Ectodermal cell (in vitro differentiated cells): ENCODE measurements around the gene FGD5. TPM values are rescaled to one million over a fixed set of nuclear protein-coding genes. Genes with fewer than 3 reads are reported as not detected.

Experiments
- H3K27ac ChIP-seq: 2 replicates; pipeline ENCODE4 v1.7.0; 2013; ENCODE audit warnings: mild to moderate bottlenecking, low read depth, low read length; ENCODE audit not compliant: insufficient read depth, poor library complexity, severe bottlenecking
- H3K27me3 ChIP-seq: 2 replicates; pipeline ENCODE4 v1.7.0; 2013; ENCODE audit warnings: mild to moderate bottlenecking, low read length; ENCODE audit not compliant: insufficient read depth, control insufficient read depth, poor library complexity, severe bottlenecking
- H3K36me3 ChIP-seq: one replicate; pipeline ENCODE4 v1.7.0; 2013; ENCODE audit warnings: low read length; ENCODE audit not compliant: control insufficient read depth, insufficient read depth
- H3K4me1 ChIP-seq: one replicate; pipeline ENCODE4 v1.7.0; 2013; ENCODE audit warnings: low read length; ENCODE audit not compliant: control insufficient read depth, insufficient read depth
- H3K4me3 ChIP-seq: 2 replicates; pipeline ENCODE4 v1.7.0; 2013; ENCODE audit warnings: low read depth, low read length, control low read depth; ENCODE audit not compliant: insufficient read depth
- H3K9me3 ChIP-seq: 2 replicates; pipeline ENCODE4 v1.7.0; 2013; ENCODE audit warnings: mild to moderate bottlenecking, low read length, moderate library complexity; ENCODE audit not compliant: control insufficient read depth
- WGBS, 2 experiments: methylation state at CpG; one replicate each; pipeline ENCODE4 v1.1.7; 2013; ENCODE audit warnings: missing lambda C conversion rate in 2 of 2; 5-methylcytosine and 5-hydroxymethylcytosine counted together
- polyA plus RNA-seq, 4 experiments: library from polyadenylated mRNA; stranded (reverse); fragments of 50-300 nt; gene quantifications; one replicate each; pipeline ENCODE4 v1.2.3, GENCODE V29; 2013

The FGD5 gene
- 0.80 TPM for polyA plus RNA-seq (2013, experiment 1 of 4)
- 1.3 TPM for polyA plus RNA-seq (2013, experiment 2 of 4)
- polyA plus RNA-seq (2013, experiment 3 of 4): 1.3 TPM
- polyA plus RNA-seq (2013, experiment 4 of 4): 1.1 TPM

GRCh38 chr3:14818804-14819500, at the start of gene FGD5:
TSS of gene FGD5 (plus strand) at chr3:14818962. CDS start at chr3:14819072, 110 bp downstream.
- Histone ChIP-seq H3K9me3 (no peaks in the 10 kb centered on the region), H3K36me3 (no peaks in the 10 kb centered on the region), H3K27me3 (no peaks in the 10 kb centered on the region), H3K27ac (no peak within 1 kb of the TSS), H3K4me3 (no peak within 1 kb of the TSS), H3K4me1 (no peaks in the 10 kb centered on the region)
- WGBS, 2 experiments: 92% methylated on average over 25 of the region's 25 CpGs

GRCh38 chr3:14769544-14770325, 49.0 kb upstream of the FGD5 start:
- no peaks in the 10 kb centered on the region for H3K36me3 ChIP-seq
- no peak overlapping the region for H3K27ac ChIP-seq
- no peaks in the 10 kb centered on the region for H3K9me3 ChIP-seq
- H3K4me1 ChIP-seq: no peaks in the 10 kb centered on the region
- WGBS, 2 experiments: 93 to 95% methylated on average over 11 of the region's 11 CpGs
- no peak overlapping the region for H3K4me3 ChIP-seq
- no peaks in the 10 kb centered on the region for H3K27me3 ChIP-seq

DNA sequence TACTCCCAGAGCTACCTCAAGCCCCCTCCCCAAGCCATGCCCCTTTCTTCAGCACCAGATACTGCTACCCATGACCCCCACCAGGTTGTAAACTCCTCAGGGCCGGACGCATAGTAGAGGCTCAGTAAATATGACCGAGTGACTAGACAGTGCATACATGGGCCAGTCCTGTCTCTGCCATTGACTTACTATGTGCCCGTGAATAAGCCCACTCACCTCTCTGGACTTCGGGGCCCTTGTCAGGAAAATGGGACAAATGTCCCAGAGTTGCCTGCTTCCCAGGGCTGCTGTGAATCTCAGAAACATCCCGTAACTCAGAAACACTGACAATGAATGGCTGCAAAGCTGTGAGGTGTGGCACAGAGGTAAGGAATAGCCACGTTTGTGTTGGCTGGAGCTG, 48.2 kb upstream of the FGD5 start:
- no peaks in the 10 kb centered on the region for H3K27me3 ChIP-seq
- no peak overlapping the region for H3K4me3 ChIP-seq
- no peaks in the 10 kb centered on the region for H3K36me3 ChIP-seq
- WGBS, 2 experiments: 94 to 95% methylated on average over 7 of the region's 7 CpGs
- no peak overlapping the region for H3K27ac ChIP-seq
- H3K9me3 ChIP-seq: no peaks in the 10 kb centered on the region
- no peaks in the 10 kb centered on the region for H3K4me1 ChIP-seq

GRCh38 chr3:14771593-14772497, 46.9 kb upstream of the FGD5 start:
- H3K4me1 ChIP-seq: no peaks in the 10 kb centered on the region
- WGBS, 2 experiments: 87 to 94% methylated on average over 15 to 18 of the region's 18 CpGs
- no peak overlapping the region for H3K4me3 ChIP-seq
- H3K9me3 ChIP-seq: no peaks in the 10 kb centered on the region
- H3K36me3 ChIP-seq: no peaks in the 10 kb centered on the region
- no peaks in the 10 kb centered on the region for H3K27me3 ChIP-seq
- H3K27ac ChIP-seq: no peak overlapping the region

DNA sequence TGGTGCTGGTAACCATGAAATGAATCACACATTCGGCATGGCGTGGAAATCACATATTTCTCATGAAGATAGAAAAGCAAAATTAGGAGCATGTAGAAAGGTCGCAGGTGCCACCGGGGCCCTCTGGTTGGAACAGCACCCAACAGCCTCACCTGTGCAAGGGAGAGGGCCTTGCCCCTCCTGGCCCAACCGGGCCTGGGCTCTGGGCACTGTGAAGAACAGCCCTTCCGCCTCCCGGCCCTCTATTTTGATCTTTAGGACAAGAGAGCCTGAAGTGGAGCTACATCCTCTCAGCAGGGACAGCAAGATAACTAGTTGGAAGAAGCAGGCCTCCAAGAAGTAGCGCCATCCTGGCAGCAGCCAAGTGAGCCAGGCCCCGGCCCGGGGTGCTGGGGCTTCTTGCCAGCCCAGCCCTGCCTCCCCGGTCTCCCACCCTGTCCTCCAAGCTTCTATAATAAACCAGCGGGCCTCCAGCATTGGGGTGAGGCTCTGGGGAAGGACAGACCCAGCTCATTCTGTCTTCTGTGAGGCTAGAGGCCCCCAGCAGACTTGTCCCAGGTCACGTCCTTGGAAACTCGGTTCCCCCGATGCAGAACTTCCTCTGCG, 46.1 kb upstream of the FGD5 start:
- no peak overlapping the region for H3K4me3 ChIP-seq
- H3K27me3 ChIP-seq: no peaks in the 10 kb centered on the region
- no peaks in the 10 kb centered on the region for H3K4me1 ChIP-seq
- H3K27ac ChIP-seq: no peak overlapping the region
- no peaks in the 10 kb centered on the region for H3K9me3 ChIP-seq
- no peaks in the 10 kb centered on the region for H3K36me3 ChIP-seq
- 92 to 93% methylated on average over 16 of the region's 16 CpGs for WGBS, 2 experiments

DNA sequence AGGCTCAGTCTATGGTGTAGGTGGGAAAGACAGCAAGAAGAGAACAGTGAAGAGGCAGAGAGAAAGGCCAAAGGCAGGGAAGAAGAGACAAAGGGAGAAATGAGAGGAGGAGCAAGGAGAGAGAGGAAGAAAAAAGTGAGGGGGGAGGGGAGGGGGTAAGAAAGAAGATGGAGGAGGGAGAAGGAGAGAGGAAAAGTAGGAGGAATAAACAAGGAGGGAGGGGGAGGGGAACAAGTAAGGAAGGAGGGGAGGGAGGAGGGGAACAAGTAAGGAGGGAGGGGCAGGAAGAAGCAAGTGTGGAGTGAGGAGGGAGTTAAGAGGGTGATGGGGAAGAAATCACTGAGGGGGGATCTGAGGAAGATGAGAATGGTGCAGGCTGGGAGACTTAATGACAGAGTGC, 45.5 kb upstream of the FGD5 start:
- H3K36me3 ChIP-seq: no peaks in the 10 kb centered on the region
- no peaks in the 10 kb centered on the region for H3K27me3 ChIP-seq
- no peak overlapping the region for H3K4me3 ChIP-seq
- no peaks in the 10 kb centered on the region for H3K4me1 ChIP-seq
- H3K27ac ChIP-seq: no peak overlapping the region
- no peaks in the 10 kb centered on the region for H3K9me3 ChIP-seq

DNA sequence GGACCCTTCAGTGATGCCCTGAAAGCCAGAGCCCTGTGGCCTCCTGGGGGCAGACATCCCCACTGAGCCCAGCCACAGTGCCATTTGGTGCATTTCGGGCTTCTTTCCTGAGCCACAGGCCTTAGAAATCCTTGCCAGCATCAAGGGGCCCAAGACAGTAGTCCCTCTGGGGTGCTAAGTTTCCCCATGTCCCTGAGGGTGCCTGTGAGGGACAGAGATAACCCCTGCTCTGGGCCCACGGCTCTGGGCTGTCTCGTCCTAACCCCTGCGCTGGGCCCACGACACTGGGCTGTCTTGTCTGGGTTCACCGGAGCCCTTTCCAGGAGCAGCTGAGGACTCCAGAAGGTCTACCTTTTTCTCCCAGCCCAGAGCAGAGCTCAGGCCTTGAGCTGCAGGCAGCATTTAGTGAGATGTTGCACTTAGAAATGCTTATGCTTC, 45.1 kb upstream of the FGD5 start:
- no peaks in the 10 kb centered on the region for H3K36me3 ChIP-seq
- H3K4me1 ChIP-seq: no peaks in the 10 kb centered on the region
- H3K9me3 ChIP-seq: no peaks in the 10 kb centered on the region
- no peak overlapping the region for H3K4me3 ChIP-seq
- no peaks in the 10 kb centered on the region for H3K27me3 ChIP-seq
- WGBS, 2 experiments: 88 to 89% methylated on average over 6 of the region's 6 CpGs
- H3K27ac ChIP-seq: no peak overlapping the region

- WGBS, 2 experiments: 88 to 90% methylated on average over 12 of the region's 12 CpGs
- Histone ChIP-seq H3K36me3 (no peaks in the 10 kb centered on the region), H3K4me1 (no peaks in the 10 kb centered on the region), H3K9me3 (no peaks in the 10 kb centered on the region), H3K27me3 (no peaks in the 10 kb centered on the region), H3K4me3 (no peak overlapping the region), H3K27ac (no peak overlapping the region)
Measured at GRCh38 chr3:14774431-14774830, 44.3 kb upstream of the FGD5 start.

DNA sequence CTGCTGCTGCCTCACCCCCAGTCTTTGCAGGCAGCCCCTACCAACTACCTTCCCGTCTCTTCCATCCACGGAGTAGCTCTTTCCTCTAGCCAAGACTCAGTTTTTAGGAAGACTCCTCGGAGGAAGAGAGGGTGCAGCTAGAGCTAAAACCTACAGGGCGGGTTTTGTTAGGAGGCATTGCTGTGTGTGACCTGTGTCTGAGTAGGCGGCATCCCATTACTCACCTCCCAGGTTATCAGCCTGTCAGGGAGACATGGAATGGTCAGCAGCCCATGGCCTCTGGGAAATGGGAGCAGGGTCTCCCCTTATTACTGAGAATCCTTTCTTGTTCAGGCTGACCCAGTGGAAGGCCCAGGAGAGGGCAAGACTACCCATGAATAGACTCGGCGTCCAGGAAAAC, 43.8 kb upstream of the FGD5 start:
- Histone ChIP-seq H3K36me3 (no peaks in the 10 kb centered on the region), H3K9me3 (no peaks in the 10 kb centered on the region), H3K27ac (no peak overlapping the region), H3K4me3 (no peak overlapping the region), H3K27me3 (no peaks in the 10 kb centered on the region), H3K4me1 (no peaks in the 10 kb centered on the region)
- WGBS, 2 experiments: 93 to 94% methylated on average over 7 of the region's 7 CpGs
